ENCODE measurements around the gene CHST3.

Gene CHST3

GRCh38 chr10:71978988-71979691, 14.9 kb downstream of the CHST3 start:
- TF ChIP-seq, protein P1, sequence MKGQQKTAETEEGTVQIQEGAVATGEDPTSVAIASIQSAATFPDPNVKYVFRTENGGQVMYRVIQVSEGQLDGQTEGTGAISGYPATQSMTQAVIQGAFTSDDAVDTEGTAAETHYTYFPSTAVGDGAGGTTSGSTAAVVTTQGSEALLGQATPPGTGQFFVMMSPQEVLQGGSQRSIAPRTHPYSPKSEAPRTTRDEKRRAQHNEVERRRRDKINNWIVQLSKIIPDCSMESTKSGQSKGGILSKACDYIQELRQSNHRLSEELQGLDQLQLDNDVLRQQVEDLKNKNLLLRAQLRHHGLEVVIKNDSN (IDR thresholded peaks at IDR 0.05), result no peak
- TF ChIP-seq YY1 (IDR thresholded peaks at IDR 0.05; ENCODE audit: low read depth), result no peak
- no peak for TF ChIP-seq RAD21 (IDR thresholded peaks at IDR 0.05; ENCODE audit: low read depth)
- TF ChIP-seq TEAD4 (IDR thresholded peaks at IDR 0.05), result no peak
- TF ChIP-seq FOXM1 (IDR thresholded peaks at IDR 0.05; ENCODE audit: borderline replicate concordance, low read depth), result no peak
- TF ChIP-seq EP300 (IDR thresholded peaks at IDR 0.05; ENCODE audit: borderline replicate concordance), result no peak
- TF ChIP-seq CREB1 (IDR thresholded peaks at IDR 0.05; ENCODE audit: low read depth), result no peak

- no peak for TF ChIP-seq EP300 (IDR thresholded peaks at IDR 0.05; ENCODE audit: borderline replicate concordance)
Measured at GRCh38 chr10:71979692-71980062, 15.5 kb downstream of the CHST3 start.

- TF ChIP-seq FOXM1 (IDR thresholded peaks at IDR 0.05; ENCODE audit: borderline replicate concordance, low read depth), result no peak
- no peak for TF ChIP-seq EGR1 (IDR thresholded peaks at IDR 0.05)
- TF ChIP-seq TAF1 (IDR thresholded peaks at IDR 0.05; ENCODE audit: low read depth), result no peak
- TF ChIP-seq EP300 (IDR thresholded peaks at IDR 0.05; ENCODE audit: borderline replicate concordance), result no peak
- no peak for TF ChIP-seq CREB1 (IDR thresholded peaks at IDR 0.05; ENCODE audit: low read depth)
- TF ChIP-seq TEAD4 (IDR thresholded peaks at IDR 0.05), result no peak
- no peak for TF ChIP-seq TCF12 (IDR thresholded peaks at IDR 0.05; ENCODE audit: low read depth)
- TF ChIP-seq MAX (IDR thresholded peaks at IDR 0.05), result no peak
- no peak for TF ChIP-seq NFIC (IDR thresholded peaks at IDR 0.05)
- no peak for TF ChIP-seq ZBTB7A (IDR thresholded peaks at IDR 0.05; ENCODE audit: low read depth)
Measured at GRCh38 chr10:71980181-71981014, 16.2 kb downstream of the CHST3 start.

GRCh38 chr10:71981015-71981875, 17.1 kb downstream of the CHST3 start:
- TF ChIP-seq TAF1 (IDR thresholded peaks at IDR 0.05; ENCODE audit: low read depth) (no peak), TCF12 (IDR thresholded peaks at IDR 0.05; ENCODE audit: low read depth) (no peak), CREB1 (IDR thresholded peaks at IDR 0.05; ENCODE audit: low read depth) (no peak), FOXM1 (IDR thresholded peaks at IDR 0.05; ENCODE audit: borderline replicate concordance, low read depth) (no peak), CEBPB (IDR thresholded peaks at IDR 0.05) (no peak), RAD21 (IDR thresholded peaks at IDR 0.05; ENCODE audit: low read depth) (no peak), EGR1 (IDR thresholded peaks at IDR 0.05) (no peak), NFIC (IDR thresholded peaks at IDR 0.05) (no peak), ZBTB7A (IDR thresholded peaks at IDR 0.05; ENCODE audit: low read depth) (no peak), EP300 (IDR thresholded peaks at IDR 0.05; ENCODE audit: borderline replicate concordance) (no peak), REST (IDR thresholded peaks at IDR 0.05; ENCODE audit: low read depth) (no peak), MAX (IDR thresholded peaks at IDR 0.05) (no peak), YY1 (IDR thresholded peaks at IDR 0.05; ENCODE audit: low read depth) (no peak), TEAD4 (IDR thresholded peaks at IDR 0.05) (no peak)
- TF ChIP-seq, protein P1 (IDR thresholded peaks at IDR 0.05), result no peak

GRCh38 chr10:71981876-71982230, 17.7 kb downstream of the CHST3 start:
- TF ChIP-seq EP300 (IDR thresholded peaks at IDR 0.05; ENCODE audit: borderline replicate concordance) (no peak), TAF1 (IDR thresholded peaks at IDR 0.05; ENCODE audit: low read depth) (no peak), TCF12 (IDR thresholded peaks at IDR 0.05; ENCODE audit: low read depth) (no peak), CREB1 (IDR thresholded peaks at IDR 0.05; ENCODE audit: low read depth) (no peak), MAX (IDR thresholded peaks at IDR 0.05) (no peak)

GRCh38 chr10:71982269-71983178, 18.3 kb downstream of the CHST3 start:
- TF ChIP-seq CEBPB (IDR thresholded peaks at IDR 0.05) (no peak), REST (IDR thresholded peaks at IDR 0.05; ENCODE audit: low read depth) (no peak), YY1 (IDR thresholded peaks at IDR 0.05; ENCODE audit: low read depth) (no peak)
